Activated CD4-positive, alpha-beta T cell treated with anti-CD3 and anti-CD28 coated beads, Interleukin-2, amount 50 U/mL, for 4 hours (primary cell): ENCODE measurements around the gene PPARGC1A.

Experiments used
- DNase-seq, 2 experiments: peaks; one replicate each; pipeline ENCODE4 v3.0.0-alpha.2; 2020

The PPARGC1A gene

GRCh38 chr4:23906839-23907238, 17.0 kb upstream of the PPARGC1A start:
- no peak for DNase-seq

DNA sequence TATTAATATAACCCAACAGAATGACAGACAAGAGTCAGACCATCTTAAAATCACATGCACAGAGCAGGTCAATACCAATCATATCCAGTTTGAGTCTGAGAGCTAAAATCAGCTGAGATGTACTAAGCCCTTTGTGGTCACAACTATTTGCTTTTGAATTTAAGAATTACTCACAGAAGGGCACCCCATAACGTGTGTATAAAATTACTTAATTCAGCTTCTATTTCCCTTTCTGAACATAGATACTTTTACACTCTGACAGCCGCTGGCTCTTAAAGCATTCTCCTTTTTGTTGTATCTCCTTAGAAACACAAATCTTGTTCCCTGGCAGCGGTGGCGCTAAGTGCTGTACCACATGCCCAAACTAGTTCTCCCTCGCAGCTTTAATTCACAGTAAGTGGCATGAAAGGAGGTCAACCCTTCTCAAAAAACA, 14.8 kb upstream of the PPARGC1A start:
- DNase-seq = no peak

- no peak for DNase-seq
Observed at GRCh38 chr4:23903859-23904438, 14.1 kb upstream of the PPARGC1A start.

DNA sequence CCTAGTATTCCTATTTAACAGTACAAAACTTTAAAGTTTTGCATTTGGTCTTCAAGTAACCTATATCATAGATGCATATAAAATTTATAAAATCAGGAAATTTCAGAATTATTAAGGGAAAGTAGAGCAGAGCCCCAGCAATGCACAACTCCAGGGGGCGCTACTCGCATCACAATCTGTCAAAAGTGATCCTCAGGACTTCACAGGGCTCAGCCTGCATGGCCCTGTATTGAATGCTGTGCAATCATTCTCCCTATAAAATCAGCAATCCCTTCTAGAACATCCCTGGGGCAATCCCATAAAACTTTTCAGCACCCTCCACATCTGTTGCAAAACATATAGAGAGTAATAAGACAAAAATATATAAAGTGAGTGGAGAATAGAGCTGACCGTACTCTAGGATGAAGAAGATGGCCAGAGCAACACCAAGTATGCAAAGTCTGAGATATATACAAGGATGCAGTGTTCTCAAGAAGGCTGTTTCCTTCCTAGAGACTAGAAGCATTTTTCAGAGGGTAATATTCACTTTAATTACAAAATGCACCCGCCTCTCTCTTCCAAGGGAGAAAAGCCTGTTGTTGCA, 12.5 kb upstream of the PPARGC1A start:
- DNase-seq = no peak

DNA sequence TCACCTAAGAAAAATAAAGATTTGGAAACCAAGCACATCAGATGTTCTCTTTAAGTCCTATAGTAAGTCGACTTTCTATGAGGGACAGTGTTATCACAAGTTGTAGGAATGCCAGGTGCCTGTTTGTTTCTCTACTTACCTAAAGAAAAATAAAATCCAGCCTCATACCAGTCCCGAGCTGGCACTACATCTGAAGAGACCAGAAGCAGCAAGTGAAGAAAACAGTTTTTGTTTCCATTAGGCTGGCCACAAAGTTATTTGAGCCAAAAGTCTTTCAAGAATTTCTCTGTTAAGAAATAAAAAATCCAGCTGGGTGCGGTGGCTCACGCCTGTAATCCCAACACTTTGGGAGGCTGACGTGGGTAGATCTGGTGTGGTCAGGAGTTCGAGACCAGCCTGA, 10.8 kb upstream of the PPARGC1A start:
- no peak for DNase-seq

DNA sequence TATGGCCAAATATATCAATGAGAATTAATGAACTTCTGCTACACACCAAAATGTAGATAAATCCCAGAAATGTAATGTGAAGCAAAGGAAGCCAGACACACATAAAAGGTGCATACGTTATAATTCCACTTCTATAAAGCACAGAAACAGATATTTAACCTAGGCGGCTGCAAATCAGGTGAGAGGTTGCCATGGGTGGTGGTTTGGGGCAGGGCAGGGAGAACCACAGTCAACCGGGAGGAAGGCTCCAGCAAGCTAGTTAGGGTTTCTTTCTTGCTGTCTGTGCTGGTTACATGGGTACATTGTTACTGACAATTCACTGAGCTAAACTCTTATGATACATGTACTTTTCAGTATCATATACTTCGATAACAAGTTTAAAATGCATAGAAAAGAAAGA, 9.7 kb upstream of the PPARGC1A start:
- no peak for DNase-seq

- DNase-seq = no peak
Observed at GRCh38 chr4:23897564-23898109, 7.8 kb upstream of the PPARGC1A start.

- no peak for DNase-seq
Observed at GRCh38 chr4:23894021-23894420, 4.2 kb upstream of the PPARGC1A start.

DNA sequence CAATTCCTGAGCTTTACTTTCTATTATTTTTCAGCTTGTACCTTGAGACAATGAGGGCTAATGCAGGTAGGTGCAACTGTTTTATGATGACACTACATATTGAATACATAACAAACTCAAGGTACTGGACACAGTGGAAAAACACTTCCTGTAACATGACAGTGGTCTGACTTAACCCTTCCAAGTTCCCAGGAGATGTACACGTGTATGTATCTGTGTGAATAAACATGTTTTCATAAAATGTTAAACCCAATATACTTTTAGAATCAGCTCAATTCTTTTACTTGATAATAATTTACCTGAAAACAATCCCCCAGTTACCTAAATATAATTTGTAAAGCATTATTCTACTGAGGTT, 1.2 kb upstream of the PPARGC1A start:
- no peak for DNase-seq

- DNase-seq = no peak
Observed at GRCh38 chr4:23890369-23891063, 669 bp upstream of the PPARGC1A start.

GRCh38 chr4:23889391-23889790, 456 bp downstream of the PPARGC1A start:
- DNase-seq = no peak

GRCh38 chr4:23888421-23889319, 1.2 kb downstream of the PPARGC1A start:
- DNase-seq = no peak

DNA sequence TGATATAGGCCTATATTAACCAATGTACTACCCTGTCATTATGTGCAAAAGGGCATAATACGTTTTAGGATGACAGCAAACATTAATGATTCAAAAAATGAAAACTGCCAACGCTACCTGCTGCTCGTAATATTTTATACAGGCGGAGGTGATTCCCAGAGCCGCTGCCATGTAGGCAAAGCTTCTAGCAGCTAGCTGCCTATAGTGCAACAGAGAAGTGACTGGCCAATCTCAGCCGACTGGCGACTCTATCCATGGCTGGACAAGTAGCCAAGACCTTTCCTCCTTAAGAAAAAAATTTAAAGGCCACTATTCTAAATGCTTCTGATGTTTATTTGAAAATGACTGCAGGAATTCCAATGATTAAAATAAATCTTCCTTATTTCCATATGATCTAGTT, 1.9 kb downstream of the PPARGC1A start:
- DNase-seq = no peak

DNA sequence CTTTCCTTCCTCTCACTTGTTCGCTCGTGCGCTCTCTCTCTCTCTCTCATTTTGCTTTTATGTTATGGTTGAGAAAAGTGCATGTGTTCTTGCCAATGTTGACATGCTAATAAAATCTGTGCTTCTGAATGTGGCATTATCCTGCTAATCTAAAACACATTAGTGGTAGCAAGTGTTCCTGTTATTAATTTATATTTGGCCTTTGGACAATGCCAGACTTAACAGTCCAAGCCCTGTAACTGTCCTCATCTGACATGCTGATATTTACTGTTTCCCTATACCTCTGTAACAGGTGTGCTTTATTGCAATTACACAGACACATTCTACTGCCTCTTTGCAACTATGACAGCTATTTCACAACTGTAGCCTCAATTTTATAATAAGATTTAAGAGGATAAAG, 2.7 kb downstream of the PPARGC1A start:
- no peak for DNase-seq

DNA sequence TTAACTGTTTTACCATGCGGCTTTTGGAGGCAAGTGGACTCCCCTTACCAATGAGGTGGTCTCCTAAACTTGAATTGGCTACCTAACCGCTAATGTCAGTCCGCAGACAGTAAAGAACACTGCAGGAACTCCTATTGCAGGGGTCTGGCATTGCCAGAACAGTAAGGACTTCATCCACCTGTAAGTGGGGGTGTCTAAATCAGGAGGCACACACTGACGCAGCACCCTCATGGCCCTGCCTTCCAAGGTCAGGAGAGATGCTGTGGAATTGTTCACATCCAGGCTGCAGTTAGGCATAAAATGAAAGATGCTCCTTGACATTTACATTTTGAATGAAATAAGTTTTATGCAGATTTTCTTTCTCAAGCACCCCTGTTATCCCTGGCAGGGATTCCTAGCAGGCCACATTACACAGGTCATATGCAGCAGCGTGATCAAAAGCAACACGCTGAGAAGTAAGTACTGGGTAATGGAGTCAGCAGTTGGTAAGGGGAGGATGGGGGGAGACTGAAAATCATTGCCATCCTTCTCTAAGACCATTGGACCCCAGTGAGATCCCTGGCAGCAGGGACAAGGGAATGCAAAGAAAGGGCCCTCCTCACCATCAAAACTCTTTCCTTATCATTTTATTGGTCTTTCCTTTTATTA, 3.8 kb downstream of the PPARGC1A start:
- no peak for DNase-seq

GRCh38 chr4:23884741-23885140, 5.1 kb downstream of the PPARGC1A start:
- DNase-seq = no peak

DNA sequence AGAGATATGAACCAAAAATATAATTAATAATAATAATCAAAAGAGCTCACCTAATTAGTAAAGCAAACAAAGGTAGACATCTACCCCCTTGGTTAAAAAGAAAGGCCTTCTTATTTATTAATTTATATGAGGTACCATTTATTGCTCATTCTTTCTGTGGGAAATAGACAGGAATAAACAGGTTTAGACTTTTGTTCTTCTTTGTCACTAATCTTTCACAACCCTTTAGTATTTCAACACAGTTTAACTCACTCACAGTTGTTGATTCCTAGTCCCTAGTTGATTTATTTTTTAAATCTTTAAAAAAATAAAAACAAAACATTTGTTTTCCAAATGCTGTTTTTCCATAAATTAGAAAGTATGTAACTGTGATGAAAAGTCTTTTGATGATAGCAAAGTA, 5.6 kb downstream of the PPARGC1A start:
- no peak for DNase-seq

GRCh38 chr4:23882976-23883531, 6.8 kb downstream of the PPARGC1A start:
- DNase-seq = no peak

DNA sequence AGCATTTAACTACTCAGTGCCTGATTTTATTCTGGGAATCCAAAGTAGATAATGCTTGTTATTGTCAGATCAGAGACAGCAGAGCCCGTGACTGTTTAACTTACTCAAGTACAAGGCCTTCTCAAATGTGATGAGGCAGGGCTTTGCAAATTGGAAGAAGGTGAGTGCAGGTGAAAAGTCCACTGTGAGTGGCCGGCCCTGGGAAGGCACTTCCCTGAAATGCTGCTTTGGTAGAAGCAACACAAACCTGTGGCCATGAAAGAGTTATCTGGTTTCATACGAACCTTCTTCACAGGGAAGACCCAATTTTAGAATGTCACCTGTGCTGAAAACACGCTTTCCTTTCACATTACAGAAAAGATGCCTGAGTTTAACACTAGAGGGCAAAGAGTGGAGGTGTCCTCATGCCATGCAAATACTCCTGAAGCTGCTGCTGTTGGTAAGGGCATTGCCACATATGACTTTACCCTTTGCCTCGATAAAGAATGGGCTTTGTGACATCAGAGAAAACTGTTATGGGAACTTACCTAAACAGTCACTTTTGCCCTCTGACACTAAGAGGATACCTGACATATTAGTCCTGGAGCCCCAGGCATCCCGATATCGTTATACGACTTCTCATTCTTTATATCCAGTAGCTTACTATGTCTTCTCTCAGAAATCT, 8.0 kb downstream of the PPARGC1A start:
- no peak for DNase-seq

DNA sequence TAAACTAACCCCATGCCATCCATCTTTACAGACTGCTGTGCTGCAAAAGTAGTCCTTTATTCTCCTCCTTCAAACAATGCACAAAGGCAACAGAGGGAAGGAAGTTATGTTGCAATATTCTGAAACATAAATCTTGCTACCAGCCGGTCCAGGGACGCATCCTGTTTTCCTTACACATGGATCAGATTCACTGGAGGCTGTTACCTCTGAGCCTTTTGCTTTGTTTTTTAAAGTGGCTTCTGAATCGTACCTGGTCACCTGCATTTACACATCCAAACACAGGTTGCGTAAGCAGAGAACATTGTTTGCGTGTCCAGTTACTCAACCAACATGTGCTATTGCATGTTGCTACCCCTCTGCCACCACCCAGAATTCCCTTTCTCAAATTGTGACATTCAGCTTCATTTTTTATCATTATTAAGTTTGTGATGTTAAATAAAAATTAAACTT, 8.8 kb downstream of the PPARGC1A start:
- DNase-seq = no peak

GRCh38 chr4:23878912-23879732, 10.7 kb downstream of the PPARGC1A start:
- no peak for DNase-seq
